HG02973 (cell line): Measurements from ENCODE around the gene TMEM80.
"Not testable (repeated sequence)": the region's sequence is repeated elsewhere in the genome, so short reads cannot be mapped to it uniquely, and the experiment has no call there.

ENCODE experiments used
- ATAC-seq: cut with Tn5 transposase; IDR thresholded peaks from one replicate; pipeline ENCODE4 v1.9.1; 2021; ENCODE audit warnings: moderate library complexity; ENCODE audit not compliant: unreplicated experiment

The TMEM80 gene

DNA sequence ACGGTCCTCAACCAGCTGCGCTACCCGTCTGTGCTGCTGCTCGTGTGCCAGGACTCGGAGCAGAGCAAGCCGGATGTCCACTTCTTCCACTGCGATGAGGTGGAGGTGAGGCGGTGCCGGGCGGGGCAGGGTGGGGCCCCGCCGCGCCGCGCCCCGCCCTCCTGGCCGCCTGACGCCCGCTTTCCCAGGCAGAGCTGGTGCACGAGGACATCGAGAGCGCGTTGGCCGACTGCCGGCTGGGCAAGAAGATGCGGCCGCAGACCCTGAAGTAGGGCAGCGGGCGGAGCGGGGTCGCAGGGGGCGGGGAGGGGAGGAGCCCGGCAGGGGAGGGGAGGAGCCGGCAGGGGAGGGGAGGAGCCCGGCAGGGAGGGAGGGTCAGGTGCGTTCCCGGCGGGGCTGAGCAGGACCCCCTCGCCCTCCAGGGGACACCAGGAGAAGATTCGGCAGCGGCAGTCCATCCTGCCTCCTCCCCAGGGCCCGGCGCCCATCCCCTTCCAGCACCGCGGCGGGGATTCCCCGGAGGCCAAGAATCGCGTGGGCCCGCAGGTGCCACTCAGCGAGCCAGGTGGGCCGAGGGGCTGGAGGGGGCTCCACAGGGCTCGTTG, 25.1 kb downstream of the TMEM80 start:
- no peak for ATAC-seq

DNA sequence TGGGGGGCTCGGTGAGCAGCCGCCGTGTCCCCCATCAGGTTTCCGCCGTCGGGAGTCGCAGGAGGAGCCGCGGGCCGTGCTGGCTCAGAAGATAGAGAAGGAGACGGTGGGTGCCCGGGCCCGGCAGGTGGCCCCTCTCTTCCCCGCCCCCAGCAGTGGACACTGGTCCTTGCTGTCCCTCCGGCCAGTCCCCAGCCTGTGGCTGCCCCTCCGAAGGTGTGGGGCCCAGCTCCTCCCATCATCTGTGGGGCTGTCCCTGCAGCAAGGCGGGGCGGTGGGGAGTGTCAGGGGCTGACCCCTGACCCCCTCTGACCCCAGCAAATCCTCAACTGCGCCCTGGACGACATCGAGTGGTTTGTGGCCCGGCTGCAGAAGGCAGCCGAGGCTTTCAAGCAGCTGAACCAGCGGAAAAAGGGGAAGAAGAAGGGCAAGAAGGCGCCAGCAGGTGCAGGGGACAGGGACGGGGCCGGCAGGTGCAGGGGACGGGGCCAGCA, 25.7 kb downstream of the TMEM80 start:
- no peak for ATAC-seq

DNA sequence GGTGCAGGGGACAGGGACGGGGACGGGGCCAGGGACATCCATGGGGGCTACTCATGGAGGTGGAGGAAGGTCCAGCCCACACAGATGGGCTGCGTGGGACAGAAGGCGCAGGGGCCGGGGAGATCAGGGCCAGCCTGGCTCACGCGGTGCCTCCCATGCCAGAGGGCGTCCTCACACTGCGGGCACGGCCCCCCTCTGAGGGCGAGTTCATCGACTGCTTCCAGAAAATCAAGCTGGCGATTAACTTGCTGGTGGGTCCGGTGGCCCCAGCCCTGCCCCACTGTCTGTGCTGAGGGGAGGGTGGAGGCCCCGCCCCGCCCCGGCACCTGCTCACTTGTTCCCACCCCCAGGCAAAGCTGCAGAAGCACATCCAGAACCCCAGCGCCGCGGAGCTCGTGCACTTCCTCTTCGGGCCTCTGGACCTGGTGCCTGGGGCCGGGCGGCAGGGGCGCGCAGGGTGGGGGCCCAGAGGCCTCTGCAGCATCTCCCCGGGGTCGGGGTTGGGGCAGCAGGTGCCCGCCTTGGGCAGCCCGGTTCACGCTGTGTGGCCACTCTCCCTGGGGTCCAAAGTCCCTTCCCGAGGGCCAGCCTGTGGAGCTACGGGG, 26.2 kb downstream of the TMEM80 start:
- no peak for ATAC-seq

DNA sequence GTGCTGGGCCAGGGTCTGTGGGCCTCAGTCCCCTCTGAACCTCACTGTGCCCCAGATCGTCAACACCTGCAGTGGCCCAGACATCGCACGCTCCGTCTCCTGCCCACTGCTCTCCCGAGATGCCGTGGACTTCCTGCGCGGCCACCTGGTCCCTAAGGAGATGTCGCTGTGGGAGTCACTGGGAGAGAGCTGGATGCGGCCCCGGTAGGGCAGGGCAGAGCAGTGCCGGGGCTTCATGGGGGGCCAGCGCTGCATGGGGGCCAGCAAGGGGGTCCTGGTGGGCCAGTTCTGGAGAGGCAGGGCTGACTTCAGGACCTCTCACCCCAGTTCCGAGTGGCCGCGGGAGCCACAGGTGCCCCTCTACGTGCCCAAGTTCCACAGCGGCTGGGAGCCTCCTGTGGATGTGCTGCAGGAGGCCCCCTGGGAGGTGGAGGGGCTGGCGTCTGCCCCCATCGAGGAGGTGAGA, 26.8 kb downstream of the TMEM80 start:
- ATAC-seq = no peak

DNA sequence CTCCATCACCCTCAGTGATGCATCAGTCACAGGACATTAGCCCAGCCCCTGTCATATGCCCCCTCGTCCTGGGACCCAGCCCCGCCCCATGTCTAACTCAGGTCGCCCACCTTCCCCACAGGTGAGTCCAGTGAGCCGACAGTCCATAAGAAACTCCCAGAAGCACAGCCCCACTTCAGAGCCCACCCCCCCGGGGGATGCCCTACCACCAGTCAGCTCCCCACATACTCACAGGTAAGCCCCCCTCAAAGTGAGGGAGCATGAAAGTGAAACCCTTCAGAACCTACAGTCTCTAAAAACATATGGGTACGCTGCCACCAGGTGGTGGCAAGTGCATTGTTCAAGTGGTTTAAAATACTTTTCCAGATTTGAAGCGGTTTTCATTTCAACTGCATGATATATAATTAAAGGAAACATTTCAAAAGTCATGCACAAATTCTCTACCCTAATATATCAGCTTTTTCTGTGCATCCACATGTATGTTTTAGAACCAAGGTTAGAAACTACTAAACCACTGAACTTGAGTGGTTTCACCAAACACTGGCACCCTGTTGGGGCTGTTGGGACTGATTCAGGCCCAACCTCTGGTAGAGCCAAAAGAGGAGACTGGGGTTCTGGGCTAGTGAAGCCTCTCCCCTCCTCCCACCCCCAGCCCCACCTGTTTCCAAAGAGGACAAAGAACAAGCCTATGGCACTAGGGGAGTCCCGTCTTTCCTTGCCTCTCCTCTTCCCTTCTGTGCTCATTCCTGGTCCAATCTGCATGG, 27.7 kb downstream of the TMEM80 start:
- no peak for ATAC-seq

GRCh38 chr11:724049-724777, 28.6 kb downstream of the TMEM80 start:
- ATAC-seq = no peak

DNA sequence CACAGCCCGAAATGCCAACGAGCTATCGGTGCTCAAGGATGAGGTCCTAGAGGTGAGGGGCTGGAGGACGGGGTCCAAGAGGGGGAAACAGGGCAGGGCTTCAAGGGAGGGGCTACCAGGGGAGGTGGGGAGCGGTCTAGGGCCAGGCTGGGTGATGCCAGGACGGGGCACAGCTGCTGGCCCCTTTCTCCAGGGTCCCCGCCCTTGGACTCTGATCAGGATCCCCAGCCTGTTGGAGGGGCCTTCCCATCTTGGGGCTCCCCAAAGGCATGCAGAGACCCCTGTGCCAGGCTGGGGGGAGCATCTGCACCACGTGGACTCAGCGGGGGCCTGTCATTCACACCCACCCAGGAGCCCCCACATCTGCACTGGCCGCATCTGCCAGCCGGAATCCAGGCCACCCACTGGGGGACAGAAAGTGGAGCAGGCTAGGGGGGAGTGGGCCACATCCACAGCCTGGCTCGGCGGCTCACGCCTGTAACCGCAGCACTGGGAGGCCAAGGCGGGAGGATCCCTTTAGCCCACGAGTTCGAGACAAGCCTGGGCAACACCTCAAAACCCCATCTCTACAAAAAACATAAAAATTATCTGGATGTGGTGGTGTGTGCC, 29.3 kb downstream of the TMEM80 start:
- no peak for ATAC-seq

- no peak for ATAC-seq
Measured at GRCh38 chr11:725624-726202, 30.1 kb downstream of the TMEM80 start.

DNA sequence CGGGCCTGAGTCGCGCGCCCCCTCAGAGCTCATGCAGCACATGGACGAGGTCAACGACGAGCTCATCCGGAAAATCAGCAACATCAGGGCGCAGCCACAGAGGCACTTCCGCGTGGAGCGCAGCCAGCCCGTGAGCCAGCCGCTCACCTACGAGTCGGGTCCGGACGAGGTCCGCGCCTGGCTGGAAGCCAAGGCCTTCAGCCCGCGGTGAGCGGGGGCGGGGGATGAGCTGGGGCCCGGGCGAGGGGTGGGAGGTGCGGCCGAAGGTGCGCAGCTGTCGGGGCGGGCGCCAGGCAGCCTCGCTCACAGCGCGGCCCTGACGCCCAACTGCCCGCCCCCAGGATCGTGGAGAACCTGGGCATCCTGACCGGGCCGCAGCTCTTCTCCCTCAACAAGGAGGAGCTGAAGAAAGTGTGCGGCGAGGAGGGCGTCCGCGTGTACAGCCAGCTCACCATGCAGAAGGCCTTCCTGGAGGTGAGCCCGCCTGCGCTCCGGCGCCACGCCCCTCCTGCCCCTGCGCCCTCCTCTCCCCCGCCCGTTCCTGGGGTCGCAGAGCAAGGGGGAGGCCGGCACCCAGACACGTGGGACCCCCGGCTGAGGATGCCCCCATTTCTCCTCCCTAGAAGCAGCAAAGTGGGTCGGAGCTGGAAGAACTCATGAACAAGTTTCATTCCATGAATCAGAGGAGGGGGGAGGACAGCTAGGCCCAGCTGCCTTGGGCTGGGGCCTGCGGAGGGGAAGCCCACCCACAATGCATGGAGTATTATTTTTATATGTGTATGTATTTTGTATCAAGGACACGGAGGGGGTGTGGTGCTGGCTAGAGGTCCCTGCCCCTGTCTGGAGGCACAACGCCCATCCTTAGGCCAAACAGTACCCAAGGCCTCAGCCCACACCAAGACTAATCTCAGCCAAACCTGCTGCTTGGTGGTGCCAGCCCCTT, 30.9 kb downstream of the TMEM80 start:
- no peak for ATAC-seq

DNA sequence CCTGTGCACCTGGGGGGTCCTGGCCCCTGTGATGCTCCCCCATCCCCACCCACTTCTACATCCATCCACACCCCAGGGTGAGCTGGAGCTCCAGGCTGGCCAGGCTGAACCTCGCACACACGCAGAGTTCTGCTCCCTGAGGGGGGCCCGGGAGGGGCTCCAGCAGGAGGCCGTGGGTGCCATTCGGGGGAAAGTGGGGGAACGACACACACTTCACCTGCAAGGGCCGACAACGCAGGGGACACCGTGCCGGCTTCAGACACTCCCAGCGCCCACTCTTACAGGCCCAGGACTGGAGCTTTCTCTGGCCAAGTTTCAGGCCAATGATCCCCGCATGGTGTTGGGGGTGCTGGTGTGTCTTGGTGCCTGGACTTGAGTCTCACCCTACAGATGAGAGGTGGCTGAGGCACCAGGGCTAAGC, 31.7 kb downstream of the TMEM80 start:
- no peak for ATAC-seq

GRCh38 chr11:727859-728748, 32.5 kb downstream of the TMEM80 start:
- ATAC-seq = no peak

- no peak for ATAC-seq
Measured at GRCh38 chr11:728901-729491, 33.4 kb downstream of the TMEM80 start.

GRCh38 chr11:729492-730074, 34.0 kb downstream of the TMEM80 start:
- ATAC-seq = no peak

DNA sequence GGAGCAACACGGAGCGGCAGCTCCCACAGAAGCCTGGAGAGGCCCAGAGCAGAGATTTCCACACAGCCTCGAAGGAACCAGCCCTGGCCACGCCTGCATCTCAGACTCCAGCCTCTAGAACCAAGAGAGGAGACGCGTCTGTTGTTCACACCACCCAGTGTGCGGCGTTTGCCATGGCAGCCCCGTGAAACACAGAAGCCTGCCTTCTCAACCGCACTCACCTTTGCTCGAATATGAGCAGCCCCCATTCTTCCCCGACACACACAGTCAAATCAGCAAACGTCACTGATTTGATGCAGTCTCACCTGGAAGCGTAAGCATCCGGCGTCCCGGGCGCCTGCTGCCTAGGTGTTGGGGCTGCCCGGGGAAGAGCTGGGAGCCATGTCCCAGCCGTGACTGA, 37.5 kb downstream of the TMEM80 start:
- ATAC-seq = no peak

GRCh38 chr11:734541-734940, 38.9 kb downstream of the TMEM80 start:
- not testable (repeated sequence) for ATAC-seq

- no peak for ATAC-seq
Measured at GRCh38 chr11:737366-737765, 41.8 kb downstream of the TMEM80 start.

DNA sequence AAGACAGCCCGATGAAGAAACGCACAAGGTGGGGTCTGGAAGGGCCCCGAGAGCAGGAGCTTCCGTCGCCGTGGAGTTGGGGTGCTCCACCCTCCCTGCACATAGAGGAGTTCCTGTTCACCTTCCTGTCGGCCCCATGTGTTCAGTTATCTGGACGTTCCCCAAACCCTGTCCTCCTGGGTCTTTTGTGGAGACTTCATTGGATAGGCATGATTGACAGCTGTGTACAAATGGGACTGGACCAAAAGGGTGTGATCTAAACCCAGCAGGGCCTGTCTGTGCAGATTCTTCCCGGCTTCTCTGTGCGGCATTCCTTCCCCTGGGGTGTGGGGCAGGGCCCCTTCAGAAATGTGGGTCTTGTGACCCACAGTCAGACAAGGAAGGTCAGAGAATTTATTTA, 42.3 kb downstream of the TMEM80 start:
- ATAC-seq = not testable (repeated sequence)

- no peak for ATAC-seq
Measured at GRCh38 chr11:742156-742546, 46.5 kb downstream of the TMEM80 start.
